Urinary bladder (tissue), 4 donors: ENCODE measurements around the gene LCN15. TPM values are rescaled to one million over a fixed set of nuclear protein-coding genes. Genes with fewer than 3 reads are reported as not detected.

Source experiments
- DNase-seq: peaks from one replicate; pipeline ENCODE4 v3.0.0-alpha.2; 2015; ENCODE audit errors: extremely low spot score
- H3K27ac ChIP-seq: one replicate; pipeline ENCODE4 v1.5.1; 2013; ENCODE audit warnings: low read depth, mild to moderate bottlenecking, moderate library complexity
- H3K36me3 ChIP-seq: one replicate; pipeline ENCODE4 v1.6.1; 2013; ENCODE audit warnings: mild to moderate bottlenecking, moderate library complexity; ENCODE audit not compliant: insufficient read depth
- H3K4me1 ChIP-seq: one replicate; pipeline ENCODE4 v1.6.1; 2013; ENCODE audit warnings: mild to moderate bottlenecking, moderate library complexity; ENCODE audit not compliant: insufficient read depth
- H3K4me3 ChIP-seq: one replicate; pipeline ENCODE4 v1.5.1; 2013; ENCODE audit warnings: low read depth, low read length
- WGBS: extraction: QIAGEN DNeasy Blood & Tissue Kit; methylation state at CpG from one replicate; pipeline ENCODE4 v1.1.7; 2013; 5-methylcytosine and 5-hydroxymethylcytosine counted together
- polyA plus RNA-seq: library from polyadenylated mRNA; stranded (reverse); fragments of 200-250 nt; gene quantifications from one replicate; pipeline ENCODE4 v1.2.3, GENCODE V29; 2013
- total RNA-seq: library from RNA; depleted of rRNA; stranded (reverse); fragments of >200 nt; gene quantifications from one replicate; pipeline ENCODE4 v1.2.3, GENCODE V29; 2014
- donor health status: healthy with polysubstance abuse.
- donor health status: healthy.

LCN15 gene
- total and polyA plus RNA-seq, 2 donors: not detected

GRCh38 chr9:136740971-136741882, 23.1 kb downstream of the LCN15 start:
- WGBS: 18% methylated on average over 37 of the region's 37 CpGs
- Histone ChIP-seq H3K4me1 (no peaks in the 10 kb centered on the region), H3K36me3 (no peaks in the 10 kb centered on the region), H3K4me3 (no peak overlapping the region), H3K27ac (no peak overlapping the region)
- DNase-seq: no peak

GRCh38 chr9:136740491-136740890, 23.8 kb downstream of the LCN15 start:
- Histone ChIP-seq H3K36me3 (no peaks in the 10 kb centered on the region), H3K27ac (no peak overlapping the region), H3K4me3 (no peak overlapping the region), H3K4me1 (no peaks in the 10 kb centered on the region)
- DNase-seq: no peak
- WGBS: 87% methylated on average over 16 of the region's 16 CpGs

GRCh38 chr9:136740069-136740468, 24.2 kb downstream of the LCN15 start:
- Histone ChIP-seq H3K36me3 (no peaks in the 10 kb centered on the region), H3K4me3 (no peak overlapping the region), H3K27ac (no peak overlapping the region), H3K4me1 (no peaks in the 10 kb centered on the region)
- WGBS: 84% methylated on average over 11 of the region's 11 CpGs
- no peak for DNase-seq

GRCh38 chr9:136739509-136739908, 24.8 kb downstream of the LCN15 start:
- WGBS: 77% methylated on average over 23 of the region's 23 CpGs
- Histone ChIP-seq H3K27ac (no peak overlapping the region), H3K36me3 (no peaks in the 10 kb centered on the region), H3K4me1 (no peaks in the 10 kb centered on the region), H3K4me3 (no peak overlapping the region)
- DNase-seq: no peak

- H3K27ac ChIP-seq: no peak overlapping the region
- H3K36me3 ChIP-seq: no peaks in the 10 kb centered on the region
- DNase-seq: no peak
- H3K4me3 ChIP-seq: no peak overlapping the region
- 88% methylated on average over 20 of the region's 20 CpGs for WGBS
- H3K4me1 ChIP-seq: no peaks in the 10 kb centered on the region
These were observed 25.4 kb downstream of the LCN15 start for GRCh38 chr9:136738960-136739359.

- Histone ChIP-seq H3K36me3 (no peaks in the 10 kb centered on the region), H3K4me3 (no peak overlapping the region), H3K27ac (no peak overlapping the region), H3K4me1 (no peaks in the 10 kb centered on the region)
- DNase-seq: no peak
- WGBS: 78% methylated on average over 21 of the region's 21 CpGs
These were observed 28.4 kb downstream of the LCN15 start for GRCh38 chr9:136735812-136736480.

- Histone ChIP-seq H3K36me3 (no peaks in the 10 kb centered on the region), H3K4me1 (no peaks in the 10 kb centered on the region), H3K27ac (no peak overlapping the region), H3K4me3 (no peak overlapping the region)
- DNase-seq: no peak
- 84% methylated on average over 12 of the region's 12 CpGs for WGBS
These were observed 29.4 kb downstream of the LCN15 start for GRCh38 chr9:136734837-136735496.

- WGBS: 70% methylated on average over 12 of the region's 12 CpGs
- H3K4me3 ChIP-seq: no peak overlapping the region
These were observed 30.7 kb downstream of the LCN15 start for GRCh38 chr9:136733611-136734010.

GRCh38 chr9:136732444-136733178, 31.7 kb downstream of the LCN15 start:
- H3K4me1 ChIP-seq: no peaks in the 10 kb centered on the region
- no peak overlapping the region for H3K27ac ChIP-seq
- DNase-seq: no peak
- no peaks in the 10 kb centered on the region for H3K36me3 ChIP-seq
- H3K4me3 ChIP-seq: no peak overlapping the region
- WGBS: 70% methylated on average over 16 of the region's 16 CpGs

More at GRCh38 chr9:136733611-136734010, 30.7 kb downstream of the LCN15 start:
- Histone ChIP-seq H3K36me3 (no peaks in the 10 kb centered on the region), H3K27ac (no peak overlapping the region), H3K4me1 (no peaks in the 10 kb centered on the region)
- no peak for DNase-seq

GRCh38 chr9:136729926-136730325, 34.4 kb downstream of the LCN15 start:
- Histone ChIP-seq H3K4me1 (no peaks in the 10 kb centered on the region), H3K36me3 (no peaks in the 10 kb centered on the region), H3K4me3 (no peak overlapping the region), H3K27ac (no peak overlapping the region)
- 93% methylated on average over 8 of the region's 8 CpGs for WGBS
- no peak for DNase-seq

GRCh38 chr9:136729144-136729543, 35.2 kb downstream of the LCN15 start:
- WGBS: 87% methylated on average over 7 of the region's 7 CpGs
- DNase-seq: no peak
- Histone ChIP-seq H3K27ac (no peak overlapping the region), H3K4me3 (peak overlapping the region; percentile 88), H3K36me3 (no peaks in the 10 kb centered on the region), H3K4me1 (no peaks in the 10 kb centered on the region)

GRCh38 chr9:136728548-136729123, 35.7 kb downstream of the LCN15 start:
- DNase-seq: no peak
- Histone ChIP-seq H3K4me1 (no peaks in the 10 kb centered on the region), H3K36me3 (no peaks in the 10 kb centered on the region), H3K4me3 (peak overlapping the region; percentile 88), H3K27ac (no peak overlapping the region)
- 3% methylated on average over 53 of the region's 53 CpGs for WGBS

- DNase-seq: peak; percentile 36
- H3K27ac ChIP-seq: no peak overlapping the region
- no peaks in the 10 kb centered on the region for H3K36me3 ChIP-seq
- H3K4me1 ChIP-seq: no peaks in the 10 kb centered on the region
- H3K4me3 ChIP-seq: peak overlapping the region; percentile 88
- under 1% methylated on average over 66 of the region's 66 CpGs for WGBS
These were observed 36.2 kb downstream of the LCN15 start for GRCh38 chr9:136728080-136728547.
